HepG2 (cell line): ENCODE data around the gene AP2B1. TPM values are rescaled to one million over a fixed set of nuclear protein-coding genes. Genes with fewer than 3 reads are reported as not detected.

Experiments
- BCL3 ChIP-seq: sonication (generic); formaldehyde crosslinking; IDR thresholded peaks from 2 replicates; pipeline ENCODE4 v1.5.1; 2020; ENCODE audit warnings: mild to moderate bottlenecking, missing genetic modification reagents, moderate library complexity
- FOXP1 ChIP-seq, 2 experiments: fragments of 450-650 bp in 1 of 2; IDR thresholded peaks; 2 replicates each; pipeline ENCODE4 v1.6.1; 2017 to 2018; ENCODE audit warnings: antibody characterized with exemption in 1 of 2
- FOXP4 ChIP-seq: sonication (generic); formaldehyde crosslinking; IDR thresholded peaks from 2 replicates; pipeline ENCODE4 v1.4.0; 2020; ENCODE audit warnings: missing genetic modification reagents
- GRHL1 ChIP-seq: sonication (generic); formaldehyde crosslinking; conservative IDR thresholded peaks from 2 replicates; pipeline ENCODE4 v1.8.0; 2022; ENCODE audit warnings: missing genetic modification reagents
- HNF1B ChIP-seq: sonication (generic); formaldehyde crosslinking; IDR thresholded peaks from 2 replicates; pipeline ENCODE4 v1.5.1; 2020; ENCODE audit warnings: mild to moderate bottlenecking, moderate library complexity, missing genetic modification reagents
- HNRNPUL1 ChIP-seq: fragments of 200-400 bp; formaldehyde crosslinking; IDR thresholded peaks from 2 replicates; pipeline ENCODE4 v1.6.1; 2017; ENCODE audit warnings: low read depth, mild to moderate bottlenecking, low read length, moderate library complexity
- IKZF1 ChIP-seq: fragments of 450-650 bp; IDR thresholded peaks from 2 replicates; pipeline ENCODE4 v1.7.1; 2016
- LRRFIP1 ChIP-seq: sonication (generic); formaldehyde crosslinking; conservative IDR thresholded peaks from 2 replicates; pipeline ENCODE4 v1.4.0; 2020; ENCODE audit warnings: missing genetic modification reagents
- MAFF ChIP-seq: IDR thresholded peaks from 2 replicates; pipeline ENCODE4 v1.6.1; 2011; ENCODE audit warnings: low read depth, low read length, improper control_type of control experiment
- MEF2D ChIP-seq: sonication (generic); formaldehyde crosslinking; IDR thresholded peaks from 2 replicates; pipeline ENCODE4 v1.5.1; 2020; ENCODE audit warnings: mild to moderate bottlenecking, missing genetic modification reagents
- POGZ ChIP-seq: sonication (generic); formaldehyde crosslinking; IDR thresholded peaks from 2 replicates; pipeline ENCODE4 v1.4.0; 2020; ENCODE audit warnings: mild to moderate bottlenecking, missing genetic modification reagents
- RORA ChIP-seq: sonication (generic); formaldehyde crosslinking; IDR thresholded peaks from 2 replicates; pipeline ENCODE4 v1.5.0; 2020; ENCODE audit warnings: mild to moderate bottlenecking, missing genetic modification reagents, moderate library complexity
- STAT5B ChIP-seq: sonication (generic); formaldehyde crosslinking; IDR thresholded peaks from 2 replicates; pipeline ENCODE4 v1.4.0; 2020; ENCODE audit warnings: missing genetic modification reagents
- TAF15 ChIP-seq: fragments of 200-400 bp; formaldehyde crosslinking; IDR thresholded peaks from one replicate; pipeline ENCODE4 v1.6.1; 2018; ENCODE audit warnings: mild to moderate bottlenecking, low read depth, low read length; ENCODE audit not compliant: poor library complexity, severe bottlenecking
- ZBTB44 ChIP-seq: sonication (generic); formaldehyde crosslinking; IDR thresholded peaks from 2 replicates; pipeline ENCODE4 v1.4.0; 2020; ENCODE audit warnings: missing genetic modification reagents
- ZKSCAN1 ChIP-seq: fragments of 150-350 bp; IDR thresholded peaks from 2 replicates; pipeline ENCODE4 v1.6.1; 2014; ENCODE audit warnings: low read length
- ZKSCAN5 ChIP-seq: sonication (generic); formaldehyde crosslinking; IDR thresholded peaks from 2 replicates; pipeline ENCODE4 v1.5.1; 2020; ENCODE audit warnings: mild to moderate bottlenecking, missing genetic modification reagents
- ZNF234 ChIP-seq: sonication (generic); formaldehyde crosslinking; conservative IDR thresholded peaks from 2 replicates; pipeline ENCODE4 v1.5.1; 2020; ENCODE audit warnings: mild to moderate bottlenecking, missing genetic modification reagents
- ZNF274 ChIP-seq: sonication (generic); formaldehyde crosslinking; IDR thresholded peaks from 2 replicates; pipeline ENCODE4 v1.5.1; 2020; ENCODE audit warnings: mild to moderate bottlenecking, missing genetic modification reagents
- polyA plus RNA-seq, 8 experiments: library from polyadenylated mRNA; depleted of rRNA in 3 of 8; stranded (reverse) in 7 of 8; unstranded in 1 of 8; fragments of >200 nt; fragmentation: Illumina TruSeq in 4 of 8; extraction: Trizol in 4 of 8; gene quantifications; 2 replicates each; pipeline versions ENCODE4 v1.2.1 to v1.2.3, GENCODE V29; 2011 to 2016; ENCODE audit warnings: low read depth in 4 of 8, missing spikeins in 1 of 8, mixed read lengths in 1 of 8; ENCODE audit not compliant: insufficient read depth in 1 of 8
- total RNA-seq, 5 experiments: library from RNA; depleted of rRNA; stranded (reverse); fragments of >200 nt; fragmentation: Illumina TruSeq; extraction: Trizol; gene quantifications; 2 replicates each; pipeline ENCODE4 v1.2.3, GENCODE V29; 2016; ENCODE audit warnings: low read depth in 1 of 5

The AP2B1 gene
- total and polyA plus RNA-seq, 2 of the 13 experiments (the other 11 are each of a cell fraction or from before 2014, with no cell fraction given): 23.8 to 71.3 TPM

- TF ChIP-seq HNRNPUL1 (no peak), POGZ (CRISPR knock-in tag) (peak; percentile 74), ZKSCAN1 (no peak), MAFF (no peak), HNF1B (CRISPR knock-in tag) (peak; percentile 84), FOXP4 (CRISPR knock-in tag) (peak; percentile 54; the same call in 1 of the 2 replicates), ZBTB44 (CRISPR knock-in tag) (no peak), BCL3 (CRISPR knock-in tag) (no peak), GRHL1 (no peak), IKZF1 (no peak), LRRFIP1 (no peak), FOXP1 (IDR thresholded peaks at IDR 0.05) (no peak), FOXP1 (CRISPR knock-in tag; IDR thresholded peaks at IDR 0.05) (no peak), ZNF234 (CRISPR knock-in tag) (no peak), ZNF274 (CRISPR knock-in tag) (peak; percentile 18; the same call in 1 of the 2 replicates), MEF2D (CRISPR knock-in tag) (peak; percentile 81), ZKSCAN5 (no peak; the same call in 1 of the 2 replicates), STAT5B (CRISPR knock-in tag) (no peak), TAF15 (no peak), RORA (CRISPR knock-in tag) (no peak)
These were observed 8.8 kb upstream of the AP2B1 start, which contains the start of gene PEX12 (continued) for GRCh38 chr17:35578197-35578928.
